GM12878 (cell line): ENCODE results near the gene SERPINE2. TPM values are rescaled to one million over a fixed set of nuclear protein-coding genes. Genes with fewer than 3 reads are reported as not detected.

Experiments used
- ATF7 ChIP-seq: fragments of 450-650 bp; IDR thresholded peaks from 2 replicates; pipeline ENCODE4 v1.6.1; 2016; ENCODE audit warnings: low read depth, mild to moderate bottlenecking
- CHD1 ChIP-seq: IDR thresholded peaks from 2 replicates; pipeline ENCODE4 v1.6.1; 2012; ENCODE audit warnings: low read depth, low read length, improper control_type of control experiment
- ESRRA ChIP-seq: IDR thresholded peaks from 2 replicates; pipeline ENCODE4 v1.6.1; 2012; ENCODE audit warnings: mild to moderate bottlenecking, low read length, improper control_type of control experiment
- FOS ChIP-seq: IDR thresholded peaks from 3 replicates; pipeline ENCODE4 v1.6.1; 2011; ENCODE audit warnings: borderline replicate concordance; ENCODE audit not compliant: insufficient read length; ENCODE audit errors: extremely low read depth
- POLR2AphosphoS2 ChIP-seq: IDR thresholded peaks from 2 replicates; pipeline ENCODE4 v1.6.1; 2011; ENCODE audit warnings: low read depth, mild to moderate bottlenecking, low read length, improper control_type of control experiment, moderate library complexity
- PRDM15 ChIP-seq: fragments of 450-650 bp; formaldehyde crosslinking; IDR thresholded peaks from 2 replicates; pipeline ENCODE4 v1.4.0; 2020; ENCODE audit warnings: mild to moderate bottlenecking, moderate library complexity
- RBBP5 ChIP-seq: fragments of 200-600 bp; sonication (generic); conservative IDR thresholded peaks from 2 replicates; pipeline ENCODE4 v1.6.1; 2016
- RELA ChIP-seq: fragments of 450-650 bp; IDR thresholded peaks from 2 replicates; pipeline ENCODE4 v1.8.0; 2014; ENCODE audit warnings: borderline replicate concordance; ENCODE audit not compliant: partially characterized antibody
- SMAD1 ChIP-seq: fragments of 450-650 bp; IDR thresholded peaks from 2 replicates; pipeline ENCODE4 v1.6.1; 2018; ENCODE audit warnings: mild to moderate bottlenecking, low read depth; ENCODE audit not compliant: partially characterized antibody
- ZNF207 ChIP-seq: fragments of 450-650 bp; IDR thresholded peaks from 2 replicates; pipeline ENCODE4 v1.6.1; 2014; ENCODE audit warnings: antibody characterized with exemption, mild to moderate bottlenecking, borderline replicate concordance
- ZNF274 ChIP-seq: IDR thresholded peaks from one replicate; pipeline ENCODE4 v1.8.0; 2011; ENCODE audit not compliant: insufficient read length, insufficient read depth
- ZNF592 ChIP-seq: fragments of 450-650 bp; IDR thresholded peaks from 2 replicates; pipeline ENCODE4 v1.6.1; 2017; ENCODE audit warnings: mild to moderate bottlenecking, moderate library complexity
- ZSCAN29 ChIP-seq: fragments of 450-650 bp; IDR thresholded peaks from 2 replicates; pipeline ENCODE4 v1.6.1; 2017; ENCODE audit warnings: mild to moderate bottlenecking, moderate library complexity
- polyA plus RNA-seq, 11 experiments: library from polyadenylated mRNA; depleted of rRNA in 4 of 11; unstranded in 6 of 11; stranded (reverse) in 5 of 11; fragments of >200 nt; fragmentation: Nextera tagmentation in 4 of 11; fragmentation: Illumina TruSeq in 1 of 11; extraction: Ambion mirVana in 4 of 11; extraction: Trizol in 1 of 11; gene quantifications; 1 replicate in 1 of 11; 2 replicates in 10 of 11; pipeline versions ENCODE4 v1.2.1 to v1.2.3, GENCODE V29; 2011 to 2016; ENCODE audit warnings: inconsistent platforms in 2 of 11, missing spikeins in 2 of 11, low read depth in 1 of 11
- total RNA-seq, 4 experiments: library from RNA; depleted of rRNA in 3 of 4; stranded (reverse); fragments of >200 nt in 3 of 4; fragmentation: Illumina TruSeq in 1 of 4; extraction: Trizol in 1 of 4; gene quantifications; 2 replicates each; pipeline versions ENCODE4 v1.2.1 to v1.2.3, GENCODE V29; 2013 to 2021

Gene SERPINE2
- total and polyA plus RNA-seq, 10 of the 15 experiments (the other 5 are each of a cell fraction or from before 2014, with no cell fraction given), result 0.18 to 1.7 (median 0.39) TPM

GRCh38 chr2:223997938-223998337, 41.1 kb downstream of the SERPINE2 start (continued):
- TF ChIP-seq ZNF592 (no peak), CHD1 (no peak), ZNF274 (no peak), ZNF207 (no peak), SMAD1 (no peak), ESRRA (no peak), ZSCAN29 (no peak), POLR2AphosphoS2 (no peak), PRDM15 (CRISPR knock-in tag) (no peak), FOS (no peak), RELA (no peak), RBBP5 (no peak), ATF7 (no peak)
